Measurements from ENCODE around the gene THPO. TPM values are rescaled to one million over a fixed set of nuclear protein-coding genes. Genes with fewer than 3 reads are reported as not detected.
A peak's percentile ranks its signal among the peaks of the same experiment; 100 is the strongest.

The THPO gene
- not detected in 2 replicates for total RNA-seq

DNA sequence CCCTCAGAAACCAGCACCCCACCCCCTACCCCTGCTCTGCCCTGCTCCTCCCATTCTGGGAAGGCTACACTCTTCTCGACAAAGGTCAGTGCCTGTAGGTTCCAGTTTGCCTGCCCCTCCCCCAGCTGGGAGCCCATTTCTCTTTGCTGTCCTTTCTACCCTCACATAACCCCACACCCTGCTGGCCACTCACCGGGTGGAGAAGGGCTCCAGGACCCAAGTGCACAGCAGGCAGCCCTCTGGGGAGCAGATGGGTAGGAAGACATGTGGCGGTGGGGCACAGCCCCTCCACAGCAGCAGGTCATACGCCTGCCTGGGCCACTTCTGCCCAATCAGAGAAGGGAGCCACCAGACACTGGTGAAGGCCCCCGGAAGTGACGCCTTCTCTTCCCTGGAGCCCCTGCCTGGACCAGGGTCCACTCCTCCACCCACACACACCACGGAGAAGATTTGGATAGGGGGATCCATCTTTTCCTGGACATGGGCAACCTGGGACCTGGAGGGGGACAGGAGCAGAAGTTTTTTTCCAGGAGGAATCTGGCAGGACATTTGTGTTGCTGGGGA lies at the start of gene THPO:
THPO (minus strand) TSS at position 326 of the 564 bp plus-strand sequence. CDS start 1,948 bp downstream, outside the sequence.
- TF ChIP-seq, protein P1, sequence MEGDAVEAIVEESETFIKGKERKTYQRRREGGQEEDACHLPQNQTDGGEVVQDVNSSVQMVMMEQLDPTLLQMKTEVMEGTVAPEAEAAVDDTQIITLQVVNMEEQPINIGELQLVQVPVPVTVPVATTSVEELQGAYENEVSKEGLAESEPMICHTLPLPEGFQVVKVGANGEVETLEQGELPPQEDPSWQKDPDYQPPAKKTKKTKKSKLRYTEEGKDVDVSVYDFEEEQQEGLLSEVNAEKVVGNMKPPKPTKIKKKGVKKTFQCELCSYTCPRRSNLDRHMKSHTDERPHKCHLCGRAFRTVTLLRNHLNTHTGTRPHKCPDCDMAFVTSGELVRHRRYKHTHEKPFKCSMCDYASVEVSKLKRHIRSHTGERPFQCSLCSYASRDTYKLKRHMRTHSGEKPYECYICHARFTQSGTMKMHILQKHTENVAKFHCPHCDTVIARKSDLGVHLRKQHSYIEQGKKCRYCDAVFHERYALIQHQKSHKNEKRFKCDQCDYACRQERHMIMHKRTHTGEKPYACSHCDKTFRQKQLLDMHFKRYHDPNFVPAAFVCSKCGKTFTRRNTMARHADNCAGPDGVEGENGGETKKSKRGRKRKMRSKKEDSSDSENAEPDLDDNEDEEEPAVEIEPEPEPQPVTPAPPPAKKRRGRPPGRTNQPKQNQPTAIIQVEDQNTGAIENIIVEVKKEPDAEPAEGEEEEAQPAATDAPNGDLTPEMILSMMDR (conservative IDR thresholded peaks at IDR 0.05; ENCODE audit: low read depth, low read length): no peak
- DNase-seq (ENCODE audit: low read depth): no peak
- peak within 1 kb of the TSS; percentile 39 for H3K4me3 ChIP-seq (ENCODE audit: low read depth, low read length)

DNA sequence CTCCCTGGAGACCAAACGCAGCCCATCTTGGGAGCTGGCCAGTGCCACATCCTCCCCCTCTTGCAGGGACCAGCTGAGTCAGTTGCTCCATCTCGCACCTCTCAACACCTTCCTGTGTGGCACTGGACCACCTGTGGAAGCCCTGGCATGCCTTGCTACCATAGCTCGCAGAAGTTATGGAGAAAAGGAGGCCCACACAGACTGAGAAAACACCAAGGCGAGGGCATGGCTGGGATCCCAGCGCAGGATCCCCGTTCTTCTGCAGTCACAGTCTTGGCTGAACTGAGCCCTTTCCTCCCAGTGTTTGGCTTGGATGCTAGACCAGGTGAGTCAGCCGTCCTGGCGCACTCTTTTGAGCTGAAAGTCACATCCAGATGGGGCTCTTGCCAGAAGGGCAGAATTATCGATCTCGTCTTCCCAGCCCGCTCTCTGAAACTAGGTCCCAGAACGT lies 48.7 kb upstream of the THPO start:
- TF ChIP-seq, protein P1 (conservative IDR thresholded peaks at IDR 0.05; ENCODE audit: low read depth, low read length): no peak
- no peak for DNase-seq (ENCODE audit: low read depth)
- no peak overlapping the region for H3K4me3 ChIP-seq (ENCODE audit: low read depth, low read length)

DNA sequence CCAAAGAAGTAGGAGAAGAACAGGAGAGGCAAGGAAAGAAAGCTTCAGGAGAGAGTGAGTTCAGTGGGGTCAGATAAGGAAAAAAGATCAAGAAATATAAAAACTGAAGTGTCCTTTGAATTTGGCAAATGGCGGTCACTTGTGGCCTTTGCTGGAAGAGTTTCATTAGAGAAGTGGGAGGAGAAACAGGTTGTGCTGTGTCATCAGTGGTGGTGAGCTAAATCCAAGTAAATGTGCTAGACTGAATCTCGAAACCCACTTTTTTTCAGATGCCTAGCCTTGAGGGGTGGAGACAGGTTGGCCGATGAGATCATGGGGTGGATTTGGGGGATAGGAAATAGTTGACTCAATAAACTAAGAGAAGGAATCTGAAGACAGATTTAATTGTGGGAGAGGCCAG lies 45.6 kb upstream of the THPO start:
- H3K4me3 ChIP-seq (ENCODE audit: low read depth, low read length): no peak overlapping the region
- no peak for DNase-seq (ENCODE audit: low read depth)
- TF ChIP-seq, protein P1 (conservative IDR thresholded peaks at IDR 0.05; ENCODE audit: low read depth, low read length): no peak

DNA sequence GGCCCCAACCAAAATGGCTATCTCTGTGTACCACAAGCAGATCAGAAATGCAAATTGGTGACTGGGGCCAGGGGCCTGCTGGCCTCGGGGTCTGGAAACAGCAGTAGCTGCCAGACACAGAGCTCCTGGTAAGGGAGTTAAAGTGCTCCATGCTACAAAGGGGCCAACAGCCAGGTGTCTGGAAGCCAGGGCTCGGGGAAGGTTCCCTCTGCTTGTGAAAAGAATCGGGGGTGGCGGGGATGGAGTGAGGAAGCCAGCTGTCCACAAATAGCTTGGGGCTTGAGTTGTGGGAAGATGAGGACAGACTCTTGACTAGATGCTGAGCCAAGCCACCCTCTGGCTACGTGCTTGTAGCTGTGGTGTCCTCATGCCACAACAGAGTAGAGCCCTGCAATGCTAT lies 41.2 kb upstream of the THPO start:
- no peak for DNase-seq (ENCODE audit: low read depth)
- H3K4me3 ChIP-seq (ENCODE audit: low read depth, low read length): no peak overlapping the region
- TF ChIP-seq, protein P1 (conservative IDR thresholded peaks at IDR 0.05; ENCODE audit: low read depth, low read length): no peak

DNA sequence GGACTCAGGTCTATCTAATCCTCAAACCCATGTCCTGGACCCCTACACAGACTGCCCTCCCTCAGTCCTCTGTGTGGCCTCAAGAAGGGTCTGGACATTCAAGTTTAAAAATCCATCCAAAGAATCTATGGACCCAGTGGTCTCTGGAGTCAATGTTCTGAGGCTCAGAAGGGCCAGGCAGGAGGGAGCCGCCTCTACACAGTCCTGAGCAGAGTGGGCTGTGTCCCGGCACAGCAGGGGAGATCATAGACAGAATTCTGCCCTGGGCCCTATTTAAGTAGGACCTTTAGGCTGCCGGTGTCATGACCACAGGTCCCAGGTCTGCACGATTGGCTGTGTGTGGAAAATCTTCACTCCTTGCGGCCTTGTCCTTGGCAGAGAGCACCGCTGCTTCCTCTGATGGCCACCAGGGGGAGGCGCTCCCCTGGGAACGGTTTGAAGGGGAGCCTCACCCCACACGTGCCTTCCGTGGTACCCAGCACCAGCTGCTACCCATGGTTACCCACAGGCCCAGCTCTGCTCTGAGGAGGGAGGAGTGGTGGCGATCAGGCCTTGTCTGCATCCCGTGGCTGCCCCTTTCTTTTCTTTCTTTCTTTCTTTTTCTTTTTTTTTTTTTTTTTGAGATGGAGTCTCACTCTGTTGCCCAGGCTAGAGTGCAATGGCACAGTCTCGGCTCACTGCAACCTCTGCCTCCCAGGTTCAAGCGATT lies 39.8 kb upstream of the THPO start:
- no peak for DNase-seq (ENCODE audit: low read depth)
- TF ChIP-seq, protein P1 (conservative IDR thresholded peaks at IDR 0.05; ENCODE audit: low read depth, low read length): peak; percentile 91
- no peak overlapping the region for H3K4me3 ChIP-seq (ENCODE audit: low read depth, low read length)

DNA sequence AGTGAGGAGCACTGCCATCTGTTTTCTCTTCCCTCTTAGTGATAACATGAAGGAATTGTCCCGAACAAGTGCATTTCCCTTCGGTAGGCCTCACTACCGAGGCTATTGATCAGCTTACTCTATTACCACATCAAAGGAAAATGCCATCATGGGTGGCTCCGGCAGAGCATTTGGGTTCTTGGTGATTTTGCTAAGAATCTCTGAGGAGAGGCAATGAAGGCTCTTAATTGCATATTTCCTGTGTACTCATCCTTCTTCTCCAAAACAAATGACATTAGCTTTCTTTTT lies 37.1 kb upstream of the THPO start:
- H3K4me3 ChIP-seq (ENCODE audit: low read depth, low read length): no peak overlapping the region
- TF ChIP-seq, protein P1 (conservative IDR thresholded peaks at IDR 0.05; ENCODE audit: low read depth, low read length): no peak
- DNase-seq (ENCODE audit: low read depth): no peak

Data from epithelial cell of proximal tubule (primary cell).